ENCODE results near the gene GALNT2.

GALNT2 gene

GRCh38 chr1:230072296-230072695 is 5.3 kb downstream of the GALNT2 start:
- TF ChIP-seq ZFX (IDR thresholded peaks at IDR 0.05; ENCODE audit: borderline replicate concordance) (no peak), CTCF (IDR thresholded peaks at IDR 0.05) (no peak)
- H3K27ac ChIP-seq: no peak overlapping the region

- no peak overlapping the region for H3K27ac ChIP-seq
- TF ChIP-seq CTCF (IDR thresholded peaks at IDR 0.05) (no peak), ZFX (IDR thresholded peaks at IDR 0.05; ENCODE audit: borderline replicate concordance) (no peak)
These were observed 5.8 kb downstream of the GALNT2 start for GRCh38 chr1:230072866-230073265.

- TF ChIP-seq ZFX (IDR thresholded peaks at IDR 0.05; ENCODE audit: borderline replicate concordance) (no peak), CTCF (IDR thresholded peaks at IDR 0.05) (no peak)
- H3K27ac ChIP-seq: no peak overlapping the region
These were observed 6.5 kb downstream of the GALNT2 start for GRCh38 chr1:230073371-230074035.

GRCh38 chr1:230074270-230074669 is 7.2 kb downstream of the GALNT2 start:
- no peak for TF ChIP-seq CTCF (IDR thresholded peaks at IDR 0.05)
- no peak for TF ChIP-seq ZFX (IDR thresholded peaks at IDR 0.05; ENCODE audit: borderline replicate concordance)
- H3K27ac ChIP-seq: no peak overlapping the region

GRCh38 chr1:230074762-230075161 is 7.7 kb downstream of the GALNT2 start:
- H3K27ac ChIP-seq: no peak overlapping the region
- TF ChIP-seq CTCF (IDR thresholded peaks at IDR 0.05) (no peak), ZFX (IDR thresholded peaks at IDR 0.05; ENCODE audit: borderline replicate concordance) (no peak)

GRCh38 chr1:230076121-230076520 is 9.1 kb downstream of the GALNT2 start:
- TF ChIP-seq CTCF (IDR thresholded peaks at IDR 0.05): no peak
- no peak overlapping the region for H3K27ac ChIP-seq

- no peak overlapping the region for H3K27ac ChIP-seq
- TF ChIP-seq CTCF (IDR thresholded peaks at IDR 0.05) (no peak), ZFX (IDR thresholded peaks at IDR 0.05; ENCODE audit: borderline replicate concordance) (no peak)
These were observed 10.0 kb downstream of the GALNT2 start for GRCh38 chr1:230077011-230077410.
